Endothelial cell of umbilical vein (primary cell): ENCODE data around the gene APEH. TPM values are rescaled to one million over a fixed set of nuclear protein-coding genes. Genes with fewer than 3 reads are reported as not detected.

ENCODE experiments used
- BruUV-seq: library from RNA; stranded (reverse); fragments of 400-500 nt; replicated peaks from 2 replicates; lab custom pipeline; 2021; lab: Mats Ljungman, UMichigan
- CTCF ChIA-PET: fragments of 300-600, 350-600 bp; sonication (Branson Sonifier 250); formaldehyde crosslinking; loops from one replicate; lab custom pipeline; 2021; ENCODE audit warnings: antibody characterized with exemption, inconsistent platforms; lab: Charles Lee
- POLR2A ChIA-PET: fragments of 300-600, 350-600 bp; sonication (Branson Sonifier 250); formaldehyde crosslinking; loops from one replicate; lab custom pipeline; 2021; ENCODE audit warnings: antibody characterized with exemption, inconsistent platforms; lab: Charles Lee
- DNase-seq: peaks from one replicate; pipeline ENCODE4 v3.0.0-alpha.2; 2011; ENCODE audit warnings: low read depth, low spot score
- FAIRE-seq: peaks from 2 replicates; lab custom pipeline; 2011; peaks lifted over from hg19 to GRCh38; lab: Jason Lieb, UNC
- H2AFZ ChIP-seq: 2 replicates; pipeline ENCODE4 v1.6.0; 2012; ENCODE audit warnings: low read depth, low read length, control low read depth, inconsistent platforms
- H3K27ac ChIP-seq: 2 replicates; pipeline ENCODE4 v1.5.1; 2011; ENCODE audit warnings: low read depth, mild to moderate bottlenecking, control low read depth, low read length, moderate library complexity; ENCODE audit not compliant: insufficient read depth
- H3K27me3 ChIP-seq, 2 experiments: 2 replicates each; pipeline versions ENCODE4 v1.6.0 to v1.6.1; 2011; ENCODE audit warnings: low read length in 2 of 2, mixed read lengths in 1 of 2; ENCODE audit not compliant: control insufficient read depth in 2 of 2, insufficient read depth in 2 of 2
- H3K36me3 ChIP-seq, 2 experiments: 2 replicates in 1 of 2; 3 replicates in 1 of 2; pipeline ENCODE4 v1.5.1; 2011; ENCODE audit warnings: low read length in 2 of 2, mild to moderate bottlenecking in 1 of 2, moderate library complexity in 1 of 2; ENCODE audit not compliant: control insufficient read depth in 2 of 2, insufficient read depth in 2 of 2; ENCODE audit errors: extremely low read depth in 1 of 2
- H3K4me1 ChIP-seq: 3 replicates; pipeline ENCODE4 v1.5.1; 2011; ENCODE audit warnings: mild to moderate bottlenecking, low read length; ENCODE audit not compliant: control insufficient read depth, insufficient read depth; ENCODE audit errors: extremely low read depth
- H3K4me2 ChIP-seq: 2 replicates; pipeline ENCODE4 v1.6.1; 2011; ENCODE audit warnings: low read length, control low read depth, mixed read lengths; ENCODE audit not compliant: insufficient read depth
- H3K4me3 ChIP-seq, 3 experiments: fragments of 200-600 bp in 1 of 3; sonication (generic), shearing (Covaris generic) in 1 of 3; replicated peaks in 1 of 3; 2 replicates each; pipeline ENCODE4 v1.5.1; 2011 to 2016; ENCODE audit warnings: control low read depth in 3 of 3, low read length in 3 of 3, mild to moderate bottlenecking in 2 of 3, inconsistent platforms in 1 of 3, low read depth in 1 of 3, moderate library complexity in 1 of 3; ENCODE audit not compliant: insufficient read depth in 1 of 3
- H3K79me2 ChIP-seq: 2 replicates; pipeline ENCODE4 v1.6.0; 2012; ENCODE audit warnings: low read length, inconsistent platforms; ENCODE audit not compliant: control insufficient read depth, insufficient read depth
- H3K9ac ChIP-seq: replicated peaks from 2 replicates; pipeline ENCODE3; 2011; ENCODE audit warnings: low read length, control low read depth; ENCODE audit not compliant: insufficient read depth; ENCODE audit errors: extremely low read depth
- H3K9me1 ChIP-seq: replicated peaks from 3 replicates; pipeline ENCODE4 v1.6.0; 2011; ENCODE audit warnings: mild to moderate bottlenecking, low read length; ENCODE audit not compliant: control insufficient read depth, insufficient read depth; ENCODE audit errors: extremely low read depth
- H3K9me3 ChIP-seq: replicated peaks from 2 replicates; pipeline ENCODE4 v1.5.1; 2012; ENCODE audit warnings: low read length, inconsistent platforms; ENCODE audit not compliant: control insufficient read depth, insufficient read depth
- H4K20me1 ChIP-seq: replicated peaks from 2 replicates; pipeline ENCODE3; 2011; ENCODE audit warnings: mild to moderate bottlenecking, low read length; ENCODE audit not compliant: control insufficient read depth, insufficient read depth; ENCODE audit errors: extremely low read depth
- EZH2 ChIP-seq: IDR thresholded peaks from 2 replicates; pipeline ENCODE4 v1.6.1; 2012; ENCODE audit warnings: borderline replicate concordance, low read depth, mild to moderate bottlenecking, moderate library complexity, low read length, inconsistent platforms; ENCODE audit not compliant: severe bottlenecking
- FOS ChIP-seq: IDR thresholded peaks from 2 replicates; pipeline ENCODE4 v1.6.1; 2011; ENCODE audit warnings: mild to moderate bottlenecking, low read length, moderate library complexity, borderline replicate concordance; ENCODE audit not compliant: insufficient read depth
- GATA2 ChIP-seq: IDR thresholded peaks from 2 replicates; pipeline ENCODE4 v1.7.0; 2011; ENCODE audit warnings: low read depth, mild to moderate bottlenecking, moderate library complexity, mixed read lengths, low read length; ENCODE audit not compliant: insufficient read length, insufficient read depth
- JUN ChIP-seq: IDR thresholded peaks from 2 replicates; pipeline ENCODE4 v1.6.1; 2011; ENCODE audit warnings: borderline replicate concordance, low read depth; ENCODE audit not compliant: insufficient read length, insufficient read depth
- MAX ChIP-seq: IDR thresholded peaks from 2 replicates; pipeline ENCODE4 v1.6.1; 2011; ENCODE audit not compliant: insufficient read depth, insufficient read length
- MYC ChIP-seq: IDR thresholded peaks from one replicate; pipeline ENCODE4 v1.6.1; 2011; ENCODE audit warnings: mild to moderate bottlenecking, low read depth, low read length
- POLR2A ChIP-seq: IDR thresholded peaks from 2 replicates; pipeline ENCODE4 v1.6.1; 2012; ENCODE audit warnings: low read depth, mild to moderate bottlenecking, control low read depth, low read length
- dilution Hi-C: fragments of 300-500 bp; cut with MboI; formaldehyde crosslinking; loops from one replicate; pipeline ENCODE4 v1.15.0; 2019; ENCODE audit warnings: low sequenced_read_pairs; ENCODE audit not compliant: extremely low pct_ligation_motif_present
- intact Hi-C: fragments of 100-400 bp; cut with micrococcal nuclease; formaldehyde crosslinking; loops from one replicate; pipeline ENCODE4 v1.10.0; 2022
- polyA plus RNA-seq, 4 experiments: library from polyadenylated mRNA; depleted of rRNA in 3 of 4; stranded (reverse) in 3 of 4; unstranded in 1 of 4; fragments of >200 nt; gene quantifications; 2 replicates each; pipeline versions ENCODE4 v1.2.1 to v1.2.3, GENCODE V29; 2011 to 2012; ENCODE audit warnings: missing spikeins in 1 of 4
- total RNA-seq: library from RNA; stranded (reverse); gene quantifications from 2 replicates; pipeline ENCODE4 v1.2.3, GENCODE V29; 2021
- TF ChIP-seq, protein P1 (sequence below), 2 donors: IDR thresholded peaks; 1 replicate in 1 of 2; 2 replicates in 1 of 2; pipeline ENCODE4 v1.5.1; 2011; ENCODE audit warnings: low read length in 2 of 2, mild to moderate bottlenecking in 2 of 2, moderate library complexity in 2 of 2, control low read depth in 1 of 2, inconsistent platforms in 1 of 2, low read depth in 1 of 2; ENCODE audit not compliant: insufficient read depth in 1 of 2; ENCODE audit errors: extremely low read depth in 1 of 2

The APEH gene
- total and polyA plus RNA-seq, 2 donors (not counting 3 experiments of a cell fraction or from before 2014, with no cell fraction given), result 68.2 to 74.3 TPM

GRCh38 chr3:49681232-49681522 lies 7.0 kb downstream of the APEH start:
- intact Hi-C loops, result no loop called here
- H2AFZ ChIP-seq, result no peak overlapping the region
- no TSS peak for BruUV-seq
- no peak for FAIRE-seq
- H4K20me1 ChIP-seq, result no peaks in the 10 kb centered on the region
- H3K4me2 ChIP-seq, result no peak overlapping the region
- POLR2A ChIA-PET, result no interaction called here
- no peaks in the 10 kb centered on the region for H3K79me2 ChIP-seq
- no peak overlapping the region for H3K27ac ChIP-seq
- no peak overlapping the region for H3K9ac ChIP-seq
- no peaks in the 10 kb centered on the region for H3K9me3 ChIP-seq
- H3K27me3 ChIP-seq, result no peaks in the 10 kb centered on the region
- H3K9me1 ChIP-seq, result no peaks in the 10 kb centered on the region
- TF ChIP-seq GATA2, result no peak
- TF ChIP-seq MYC, result no peak
- TF ChIP-seq JUN, result no peak
- no peak for TF ChIP-seq FOS
- no peak for TF ChIP-seq POLR2A
- TF ChIP-seq EZH2, result no peak
- TF ChIP-seq MAX, result no peak
- TF ChIP-seq, protein P1, sequence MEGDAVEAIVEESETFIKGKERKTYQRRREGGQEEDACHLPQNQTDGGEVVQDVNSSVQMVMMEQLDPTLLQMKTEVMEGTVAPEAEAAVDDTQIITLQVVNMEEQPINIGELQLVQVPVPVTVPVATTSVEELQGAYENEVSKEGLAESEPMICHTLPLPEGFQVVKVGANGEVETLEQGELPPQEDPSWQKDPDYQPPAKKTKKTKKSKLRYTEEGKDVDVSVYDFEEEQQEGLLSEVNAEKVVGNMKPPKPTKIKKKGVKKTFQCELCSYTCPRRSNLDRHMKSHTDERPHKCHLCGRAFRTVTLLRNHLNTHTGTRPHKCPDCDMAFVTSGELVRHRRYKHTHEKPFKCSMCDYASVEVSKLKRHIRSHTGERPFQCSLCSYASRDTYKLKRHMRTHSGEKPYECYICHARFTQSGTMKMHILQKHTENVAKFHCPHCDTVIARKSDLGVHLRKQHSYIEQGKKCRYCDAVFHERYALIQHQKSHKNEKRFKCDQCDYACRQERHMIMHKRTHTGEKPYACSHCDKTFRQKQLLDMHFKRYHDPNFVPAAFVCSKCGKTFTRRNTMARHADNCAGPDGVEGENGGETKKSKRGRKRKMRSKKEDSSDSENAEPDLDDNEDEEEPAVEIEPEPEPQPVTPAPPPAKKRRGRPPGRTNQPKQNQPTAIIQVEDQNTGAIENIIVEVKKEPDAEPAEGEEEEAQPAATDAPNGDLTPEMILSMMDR (IDR thresholded peaks at IDR 0.05; ENCODE audit: extremely low read depth in 1 of 2, insufficient read depth in 1 of 2, low read depth in 1 of 2, low read length in 2 of 2), result no peak
- H3K36me3 ChIP-seq, result peaks cover 0 to 13% of the 10 kb centered on the region in 2 experiments
- no peak overlapping the region for H3K4me3 ChIP-seq
- H3K4me1 ChIP-seq, result no peaks in the 10 kb centered on the region
- CTCF ChIA-PET, result no interaction called here
- DNase-seq, result no peak
- dilution Hi-C loops, result no loop called here
